HCT116 (cell line): ENCODE results near the gene LYAR.

Experiments used
- CEBPB ChIP-seq: IDR thresholded peaks from 2 replicates; pipeline ENCODE4 v1.6.1; 2012; ENCODE audit warnings: low read depth
- CTCF ChIP-seq, 3 experiments: fragments of 200-600 bp in 1 of 3; sonication (generic) in 1 of 3; IDR thresholded peaks in 2 of 3; conservative IDR thresholded peaks in 1 of 3; 2 replicates each; pipeline ENCODE4 v1.5.1; 2012 to 2017; ENCODE audit warnings: low read depth in 2 of 3, low read length in 2 of 3, antibody characterized with exemption in 1 of 3, borderline replicate concordance in 1 of 3, control low read depth in 1 of 3, mild to moderate bottlenecking in 1 of 3, mixed read lengths in 1 of 3, mixed run types in 1 of 3, moderate library complexity in 1 of 3; ENCODE audit not compliant: insufficient read depth in 1 of 3
- ELF1 ChIP-seq: IDR thresholded peaks from 2 replicates; pipeline ENCODE4 v1.6.1; 2012; ENCODE audit warnings: low read depth, borderline replicate concordance
- EZH2phosphoT487 ChIP-seq: fragments of 200-600 bp; IDR thresholded peaks from 2 replicates; pipeline ENCODE4 v1.6.1; 2018; ENCODE audit warnings: antibody characterized with exemption, borderline replicate concordance
- RAD21 ChIP-seq: IDR thresholded peaks from 2 replicates; pipeline ENCODE4 v1.6.1; 2012; ENCODE audit warnings: low read depth, mild to moderate bottlenecking
- REST ChIP-seq: IDR thresholded peaks from 2 replicates; pipeline ENCODE4 v1.6.1; 2012; ENCODE audit warnings: low read depth

- TF ChIP-seq REST (no peak), EZH2phosphoT487 (no peak), CTCF (IDR thresholded peaks at IDR 0.05 in 2 of 3, conservative IDR thresholded peaks at IDR 0.05 in 1 of 3; ENCODE audit: borderline replicate concordance in 1 of 3, insufficient read depth in 1 of 3, low read depth in 2 of 3, low read length in 2 of 3) (no peak), RAD21 (no peak), CEBPB (no peak), ELF1 (no peak)
Measured at GRCh38 chr4:4227510-4228355, 62.2 kb downstream of the LYAR start.
